Transverse colon (tissue), 4 donors: Measurements from ENCODE around the gene GPR176.

Experiments
- CTCF ChIP-seq, 5 experiments: fragments of 200-600 bp in 3 of 5; fragments of 450-650 bp in 2 of 5; sonication (generic) in 3 of 5; IDR thresholded peaks; 1 replicate in 2 of 5; 2 replicates in 3 of 5; pipeline ENCODE4 v1.5.1; 2016 to 2017; ENCODE audit warnings: antibody characterized with exemption in 5 of 5, inconsistent platforms in 3 of 5, mild to moderate bottlenecking in 2 of 5, moderate library complexity in 1 of 5
- POLR2A ChIP-seq: fragments of 450-650 bp; IDR thresholded peaks from one replicate; pipeline ENCODE4 v1.6.1; 2016; ENCODE audit warnings: antibody characterized with exemption, mild to moderate bottlenecking, moderate library complexity
- POLR2AphosphoS5 ChIP-seq, 3 donors: sonication (generic); formaldehyde crosslinking; IDR thresholded peaks; one replicate each; pipeline ENCODE4 v1.6.1; 2016; ENCODE audit warnings: antibody characterized with exemption in 3 of 3

- no peak for TF ChIP-seq CTCF (IDR thresholded peaks at IDR 0.05)
- TF ChIP-seq POLR2A: no peak
- no peak for TF ChIP-seq POLR2AphosphoS5 (IDR thresholded peaks at IDR 0.05)
Measured at GRCh38 chr15:39788108-39788507, 132.0 kb downstream of the GPR176 start.
